Panc1 (cell line): ENCODE results near the gene TMEM45A.

Source experiments
- CTCF ChIP-seq: fragments of 450-650 bp; IDR thresholded peaks from 2 replicates; pipeline ENCODE4 v1.5.1; 2017; ENCODE audit warnings: mild to moderate bottlenecking
- POLR2AphosphoS5 ChIP-seq: IDR thresholded peaks from 2 replicates; pipeline ENCODE4 v1.6.1; 2012; ENCODE audit warnings: mild to moderate bottlenecking, low read depth, low read length, moderate library complexity
- REST ChIP-seq, 2 experiments: IDR thresholded peaks; 2 replicates each; pipeline ENCODE4 v1.6.1; 2011 to 2012; ENCODE audit warnings: low read depth in 2 of 2, control low read depth in 1 of 2, low read length in 1 of 2, mild to moderate bottlenecking in 1 of 2, moderate library complexity in 1 of 2; ENCODE audit not compliant: insufficient read depth in 1 of 2
- SIN3A ChIP-seq: IDR thresholded peaks from 2 replicates; pipeline ENCODE4 v1.6.1; 2012; ENCODE audit warnings: low read depth, mild to moderate bottlenecking, low read length, moderate library complexity, borderline replicate concordance; ENCODE audit not compliant: insufficient read depth
- TCF7L2 ChIP-seq: IDR thresholded peaks from 2 replicates; pipeline ENCODE4 v1.6.1; 2011; ENCODE audit warnings: mild to moderate bottlenecking, low read depth, low read length, inconsistent platforms

GRCh38 chr3:100558233-100558632, 65.8 kb downstream of the TMEM45A start:
- TF ChIP-seq CTCF (no peak), POLR2AphosphoS5 (no peak), REST (IDR thresholded peaks at IDR 0.05; ENCODE audit: insufficient read depth in 1 of 2, low read depth in 2 of 2, low read length in 1 of 2) (no peak), SIN3A (no peak), TCF7L2 (no peak)
